ENCODE data around the gene SLC24A2.

The SLC24A2 gene

DNA sequence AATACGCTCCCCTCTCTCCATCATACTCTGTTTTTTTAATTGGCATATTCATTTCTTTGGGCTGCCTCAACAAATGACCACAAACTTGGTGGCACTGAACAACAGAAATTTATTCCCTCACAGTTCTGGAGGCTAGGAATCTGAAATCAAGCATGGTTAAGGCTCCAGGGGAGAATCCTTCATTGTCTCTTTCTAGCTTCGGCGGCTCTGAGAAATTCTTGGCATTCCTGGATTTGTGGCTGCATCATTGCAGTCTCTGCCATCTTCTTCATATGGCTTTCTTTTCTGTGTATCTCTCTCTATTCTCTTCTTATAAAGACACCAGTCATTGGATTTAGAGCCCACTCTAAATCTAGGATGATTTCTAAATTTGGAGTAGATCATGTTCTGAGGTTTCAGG lies 10.9 kb upstream of the SLC24A2 start:
- TF ChIP-seq TAF1 (IDR thresholded peaks at IDR 0.05; ENCODE audit: borderline replicate concordance, insufficient read depth, low read length) (no peak), POLR2AphosphoS5 (IDR thresholded peaks at IDR 0.05; ENCODE audit: low read depth, low read length) (no peak), SIN3A (IDR thresholded peaks at IDR 0.05; ENCODE audit: borderline replicate concordance, insufficient read depth, low read length) (no peak), REST (IDR thresholded peaks at IDR 0.05; ENCODE audit: insufficient read depth in 1 of 2, low read depth in 2 of 2, low read length in 2 of 2) (no peak), FOXP2 (optimal IDR thresholded peaks at IDR 0.05; ENCODE audit: borderline replicate concordance, extremely low read depth, extremely low read length, insufficient read depth) (no peak)

GRCh38 chr9:19788152-19788551 lies 685 bp downstream of the SLC24A2 start:
- TF ChIP-seq SIN3A (IDR thresholded peaks at IDR 0.05; ENCODE audit: borderline replicate concordance, insufficient read depth, low read length) = no peak
- no peak for TF ChIP-seq POLR2AphosphoS5 (IDR thresholded peaks at IDR 0.05; ENCODE audit: low read depth, low read length)
- TF ChIP-seq TAF1 (IDR thresholded peaks at IDR 0.05; ENCODE audit: borderline replicate concordance, insufficient read depth, low read length) = no peak

GRCh38 chr9:19787672-19788071 lies 1.2 kb downstream of the SLC24A2 start:
- TF ChIP-seq TAF1 (IDR thresholded peaks at IDR 0.05; ENCODE audit: borderline replicate concordance, insufficient read depth, low read length) (no peak), POLR2AphosphoS5 (IDR thresholded peaks at IDR 0.05; ENCODE audit: low read depth, low read length) (no peak)

- TF ChIP-seq TAF1 (IDR thresholded peaks at IDR 0.05; ENCODE audit: borderline replicate concordance, insufficient read depth, low read length) (no peak), SIN3A (IDR thresholded peaks at IDR 0.05; ENCODE audit: borderline replicate concordance, insufficient read depth, low read length) (no peak), POLR2AphosphoS5 (IDR thresholded peaks at IDR 0.05; ENCODE audit: low read depth, low read length) (no peak), REST (IDR thresholded peaks at IDR 0.05; ENCODE audit: insufficient read depth in 1 of 2, low read depth in 2 of 2, low read length in 2 of 2) (no peak), FOXP2 (optimal IDR thresholded peaks at IDR 0.05; ENCODE audit: borderline replicate concordance, extremely low read depth, extremely low read length, insufficient read depth) (no peak)
Observed at GRCh38 chr9:19785230-19785629, 3.6 kb downstream of the SLC24A2 start.

DNA sequence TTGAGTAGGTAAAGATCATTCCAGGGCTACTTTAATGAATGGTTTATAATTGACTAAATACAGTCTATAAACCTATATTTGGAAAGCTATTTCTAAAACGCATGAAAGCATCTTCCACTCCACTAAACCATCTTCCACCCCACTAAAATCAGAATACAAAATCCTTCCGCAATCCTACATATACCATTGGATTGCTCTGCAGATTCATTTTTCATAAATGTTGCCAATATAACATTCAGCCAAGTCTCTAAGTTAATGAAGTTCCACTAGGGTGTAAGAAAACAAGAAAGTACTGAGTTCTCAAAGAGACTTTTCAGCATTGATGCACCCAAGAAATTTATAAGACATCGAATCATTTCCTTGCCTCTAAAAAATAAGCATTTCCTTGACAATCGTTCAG lies 4.7 kb downstream of the SLC24A2 start:
- TF ChIP-seq TAF1 (IDR thresholded peaks at IDR 0.05; ENCODE audit: borderline replicate concordance, insufficient read depth, low read length) = no peak
- no peak for TF ChIP-seq POLR2AphosphoS5 (IDR thresholded peaks at IDR 0.05; ENCODE audit: low read depth, low read length)
- no peak for TF ChIP-seq REST (IDR thresholded peaks at IDR 0.05; ENCODE audit: insufficient read depth in 1 of 2, low read depth in 2 of 2, low read length in 2 of 2)
- no peak for TF ChIP-seq SIN3A (IDR thresholded peaks at IDR 0.05; ENCODE audit: borderline replicate concordance, insufficient read depth, low read length)

- no peak for TF ChIP-seq FOXP2 (optimal IDR thresholded peaks at IDR 0.05; ENCODE audit: borderline replicate concordance, extremely low read depth, extremely low read length, insufficient read depth)
- TF ChIP-seq TAF1 (IDR thresholded peaks at IDR 0.05; ENCODE audit: borderline replicate concordance, insufficient read depth, low read length) = no peak
- no peak for TF ChIP-seq SIN3A (IDR thresholded peaks at IDR 0.05; ENCODE audit: borderline replicate concordance, insufficient read depth, low read length)
Observed at GRCh38 chr9:19783500-19783899, 5.3 kb downstream of the SLC24A2 start.

- TF ChIP-seq REST (IDR thresholded peaks at IDR 0.05; ENCODE audit: insufficient read depth in 1 of 2, low read depth in 2 of 2, low read length in 2 of 2) = peak; percentile 63 to 92; a peak in 3 of 4 replicates
- no peak for TF ChIP-seq TAF1 (IDR thresholded peaks at IDR 0.05; ENCODE audit: borderline replicate concordance, insufficient read depth, low read length)
Observed at GRCh38 chr9:19782005-19782404, 6.8 kb downstream of the SLC24A2 start.

Data from PFSK-1 (cell line).